RWPE2 (cell line): Measurements from ENCODE around the gene EIF3F.

Source experiments
- ATAC-seq: fragments of 200-7000 bp; cut with Tn5 transposase; 3 replicates; pipeline ENCODE4 v1.9.1; 2021; ENCODE audit warnings: low read depth
- DNase-seq: peaks from one replicate; pipeline ENCODE4 v3.0.0-alpha.2; 2020; ENCODE audit warnings: low spot score
- H3K27ac ChIP-seq: fragments of 450-650 bp; 2 replicates; pipeline ENCODE4 v1.5.1; 2017; ENCODE audit warnings: mild to moderate bottlenecking; ENCODE audit not compliant: poor library complexity, severe bottlenecking
- H3K27me3 ChIP-seq: fragments of 250-450 bp; sonication (Bioruptor Pico); 2 replicates; pipeline ENCODE4 v1.5.1; 2021; ENCODE audit warnings: mild to moderate bottlenecking, moderate library complexity; ENCODE audit not compliant: insufficient read depth, poor library complexity, severe bottlenecking
- H3K36me3 ChIP-seq: fragments of 250-450 bp; sonication (Bioruptor Pico); 2 replicates; pipeline ENCODE4 v1.5.1; 2020; ENCODE audit warnings: low read depth, mild to moderate bottlenecking, moderate library complexity
- H3K4me1 ChIP-seq: fragments of 250-450 bp; sonication (Bioruptor Pico); 2 replicates; pipeline ENCODE4 v1.5.1; 2021; ENCODE audit warnings: mild to moderate bottlenecking, moderate library complexity; ENCODE audit not compliant: insufficient read depth, poor library complexity, severe bottlenecking
- H3K4me3 ChIP-seq: fragments of 250-450 bp; sonication (Bioruptor Pico); 2 replicates; pipeline ENCODE4 v1.5.1; 2021; ENCODE audit warnings: mild to moderate bottlenecking, moderate library complexity; ENCODE audit not compliant: severe bottlenecking
- H3K9me3 ChIP-seq: fragments of 250-450 bp; sonication (Bioruptor Pico); 2 replicates; pipeline ENCODE4 v1.5.1; 2021; ENCODE audit warnings: mild to moderate bottlenecking, moderate library complexity; ENCODE audit not compliant: severe bottlenecking
- CTCF ChIP-seq: fragments of 450-650 bp; IDR thresholded peaks from one replicate; pipeline ENCODE4 v1.5.1; 2017; ENCODE audit warnings: mild to moderate bottlenecking, moderate library complexity; ENCODE audit not compliant: poor library complexity, severe bottlenecking

The EIF3F gene

GRCh38 chr11:8030526-8031247 lies 43.5 kb downstream of the EIF3F start:
- H3K4me1 ChIP-seq, result no peaks in the 10 kb centered on the region
- H3K36me3 ChIP-seq, result no peaks in the 10 kb centered on the region
- no peaks in the 10 kb centered on the region for H3K27me3 ChIP-seq
- TF ChIP-seq CTCF, result no peak
- DNase-seq (no peak), ATAC-seq (no peak)
- no peak overlapping the region for H3K4me3 ChIP-seq
- H3K27ac ChIP-seq, result no peak overlapping the region
- H3K9me3 ChIP-seq, result no peaks in the 10 kb centered on the region

- no peak for TF ChIP-seq CTCF
Observed at GRCh38 chr11:8031248-8032115, 44.3 kb downstream of the EIF3F start.

GRCh38 chr11:8032122-8032521 lies 45.0 kb downstream of the EIF3F start:
- TF ChIP-seq CTCF, result no peak
- Histone ChIP-seq H3K4me1 (no peaks in the 10 kb centered on the region), H3K27ac (no peak overlapping the region), H3K36me3 (no peaks in the 10 kb centered on the region), H3K27me3 (no peaks in the 10 kb centered on the region), H3K4me3 (no peak overlapping the region), H3K9me3 (no peaks in the 10 kb centered on the region)
- ATAC-seq (no peak), DNase-seq (no peak)

More at GRCh38 chr11:8031248-8032115, 44.3 kb downstream of the EIF3F start:
- DNase-seq (no peak), ATAC-seq (no peak)
- Histone ChIP-seq H3K27ac (no peak overlapping the region), H3K27me3 (no peaks in the 10 kb centered on the region), H3K9me3 (no peaks in the 10 kb centered on the region), H3K36me3 (no peaks in the 10 kb centered on the region), H3K4me3 (no peak overlapping the region), H3K4me1 (no peaks in the 10 kb centered on the region)

GRCh38 chr11:8032576-8033304 lies 45.6 kb downstream of the EIF3F start:
- Histone ChIP-seq H3K27me3 (no peaks in the 10 kb centered on the region), H3K4me1 (no peaks in the 10 kb centered on the region), H3K36me3 (no peaks in the 10 kb centered on the region), H3K9me3 (no peaks in the 10 kb centered on the region), H3K27ac (no peak overlapping the region), H3K4me3 (no peak overlapping the region)
- ATAC-seq (no peak), DNase-seq (no peak)
- no peak for TF ChIP-seq CTCF
